CD4-positive, alpha-beta T cell (primary cell): Measurements from ENCODE around the gene ACACA. TPM values are rescaled to one million over a fixed set of nuclear protein-coding genes. Genes with fewer than 3 reads are reported as not detected.

Experiments used
- ATAC-seq: fragments of 200-7000 bp; cut with Tn5 transposase; one replicate; pipeline ENCODE4 v1.10.0; 2022; ENCODE audit warnings: mild to moderate bottlenecking; ENCODE audit not compliant: poor library complexity
- CTCF ChIA-PET: fragments of 350-600 bp; sonication (Branson Sonifier 250); formaldehyde crosslinking; loops from one replicate; lab custom pipeline; 2021; ENCODE audit warnings: antibody characterized with exemption, inconsistent platforms; lab: Charles Lee
- POLR2A ChIA-PET: fragments of 350-600 bp; sonication (Branson Sonifier 250); formaldehyde crosslinking; loops from one replicate; lab custom pipeline; 2021; ENCODE audit warnings: antibody characterized with exemption, inconsistent platforms; lab: Charles Lee
- DNase-seq, 14 experiments: peaks; one replicate each; pipeline ENCODE4 v3.0.0-alpha.2; 2013 to 2020; ENCODE audit warnings: mixed read lengths in 2 of 14
- H3K27ac ChIP-seq, 2 donors: one replicate each; pipeline versions ENCODE4 v1.5.1 to v1.7.0; 2013; ENCODE audit warnings: low read length in 2 of 2, low read depth in 1 of 2, mild to moderate bottlenecking in 1 of 2
- H3K27me3 ChIP-seq, 2 experiments: 1 replicate in 1 of 2; 2 replicates in 1 of 2; pipeline versions ENCODE4 v1.6.1 to v1.7.0; 2013; ENCODE audit warnings: low read length in 2 of 2, control low read depth in 1 of 2, mild to moderate bottlenecking in 1 of 2, moderate library complexity in 1 of 2; ENCODE audit not compliant: insufficient read depth in 2 of 2, control insufficient read depth in 1 of 2
- H3K36me3 ChIP-seq: one replicate; pipeline ENCODE4 v1.6.1; 2013; ENCODE audit warnings: low read length, control low read depth; ENCODE audit not compliant: insufficient read depth
- H3K4me1 ChIP-seq: one replicate; pipeline ENCODE4 v1.6.1; 2013; ENCODE audit warnings: low read length, control low read depth; ENCODE audit not compliant: insufficient read depth
- H3K4me3 ChIP-seq: one replicate; pipeline ENCODE4 v1.5.1; 2013; ENCODE audit warnings: mild to moderate bottlenecking, low read length, moderate library complexity
- H3K9me3 ChIP-seq, 2 experiments: 1 replicate in 1 of 2; 2 replicates in 1 of 2; pipeline versions ENCODE4 v1.6.1 to v1.7.0; 2013; ENCODE audit warnings: low read length in 2 of 2, mild to moderate bottlenecking in 2 of 2, control low read depth in 1 of 2, moderate library complexity in 1 of 2; ENCODE audit not compliant: control insufficient read depth in 1 of 2, insufficient read depth in 1 of 2
- H3K27ac Mint-ChIP-seq: one replicate; pipeline ENCODE4 v1.8.0; 2020; ENCODE audit warnings: mixed read lengths
- H3K27me3 Mint-ChIP-seq: one replicate; pipeline ENCODE4 v1.8.0; 2021; ENCODE audit warnings: mixed read lengths
- H3K36me3 Mint-ChIP-seq: one replicate; pipeline ENCODE4 v1.8.0; 2021; ENCODE audit warnings: low read depth, mixed read lengths
- H3K4me1 Mint-ChIP-seq: one replicate; pipeline ENCODE4 v1.8.0; 2021; ENCODE audit warnings: low read depth, mixed read lengths
- H3K4me3 Mint-ChIP-seq: one replicate; pipeline ENCODE4 v1.8.0; 2020; ENCODE audit warnings: mild to moderate bottlenecking, mixed read lengths
- H3K9me3 Mint-ChIP-seq: one replicate; pipeline ENCODE4 v1.8.0; 2020; ENCODE audit warnings: mixed read lengths
- intact Hi-C, 2 experiments: fragments of 100-400 bp; cut with DNase I in 1 of 2; cut with micrococcal nuclease in 1 of 2; formaldehyde crosslinking; loops; one replicate each; pipeline versions ENCODE4 v1.15.1 to v1.9.0; 2023 to 2025; cut with DNase I, micrococcal nuclease
- total RNA-seq, 174 experiments: library from RNA in 2 of 174; stranded (reverse) in 2 of 174; gene quantifications; one replicate each; pipeline ENCODE4 v1.2.3 and lab custom pipeline; 2021 to 2026
- TF ChIP-seq, protein P1 (sequence below): fragments of 200-600 bp; IDR thresholded peaks from one replicate; pipeline ENCODE4 v1.8.0; 2022; ENCODE audit warnings: antibody characterized with exemption, mild to moderate bottlenecking

Gene ACACA
- total RNA-seq, 2 experiments from 2014 or later = 26.0 to 28.9 TPM

DNA sequence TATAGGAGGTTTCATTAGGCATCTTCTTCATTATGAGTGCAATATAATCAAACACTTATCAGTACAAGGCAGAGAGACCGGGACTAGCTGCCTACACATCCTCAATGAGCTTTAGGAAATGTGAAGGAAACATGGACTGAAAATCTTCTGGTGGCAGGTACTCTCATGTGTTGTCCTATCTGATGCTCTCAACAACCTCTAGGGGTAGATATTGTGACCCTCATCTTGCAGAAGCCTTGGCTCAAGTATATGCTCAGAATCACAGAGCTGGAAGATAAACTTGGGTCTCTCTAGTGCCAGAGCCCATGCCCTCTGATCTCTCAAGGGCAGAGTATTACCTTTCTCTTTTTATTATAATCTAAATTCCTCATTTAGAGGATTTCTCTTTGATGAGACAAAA, 212.4 kb downstream of the ACACA start:
- Histone ChIP-seq H3K4me1 (no peaks in the 10 kb centered on the region), H3K27me3 (no peaks in the 10 kb centered on the region), H3K36me3 (peaks cover 7% of the 10 kb centered on the region), H3K4me3 (no peak overlapping the region), H3K9me3 (no peaks in the 10 kb centered on the region), H3K27ac (no peak overlapping the region)
- Mint-ChIP-seq H3K36me3 (peaks cover 60% of the 10 kb centered on the region), H3K27me3 (no peaks in the 10 kb centered on the region), H3K4me1 (no peaks in the 10 kb centered on the region), H3K9me3 (no peaks in the 10 kb centered on the region), H3K4me3 (no peak overlapping the region), H3K27ac (no peak overlapping the region)
- TF ChIP-seq, protein P1, sequence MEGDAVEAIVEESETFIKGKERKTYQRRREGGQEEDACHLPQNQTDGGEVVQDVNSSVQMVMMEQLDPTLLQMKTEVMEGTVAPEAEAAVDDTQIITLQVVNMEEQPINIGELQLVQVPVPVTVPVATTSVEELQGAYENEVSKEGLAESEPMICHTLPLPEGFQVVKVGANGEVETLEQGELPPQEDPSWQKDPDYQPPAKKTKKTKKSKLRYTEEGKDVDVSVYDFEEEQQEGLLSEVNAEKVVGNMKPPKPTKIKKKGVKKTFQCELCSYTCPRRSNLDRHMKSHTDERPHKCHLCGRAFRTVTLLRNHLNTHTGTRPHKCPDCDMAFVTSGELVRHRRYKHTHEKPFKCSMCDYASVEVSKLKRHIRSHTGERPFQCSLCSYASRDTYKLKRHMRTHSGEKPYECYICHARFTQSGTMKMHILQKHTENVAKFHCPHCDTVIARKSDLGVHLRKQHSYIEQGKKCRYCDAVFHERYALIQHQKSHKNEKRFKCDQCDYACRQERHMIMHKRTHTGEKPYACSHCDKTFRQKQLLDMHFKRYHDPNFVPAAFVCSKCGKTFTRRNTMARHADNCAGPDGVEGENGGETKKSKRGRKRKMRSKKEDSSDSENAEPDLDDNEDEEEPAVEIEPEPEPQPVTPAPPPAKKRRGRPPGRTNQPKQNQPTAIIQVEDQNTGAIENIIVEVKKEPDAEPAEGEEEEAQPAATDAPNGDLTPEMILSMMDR = no peak
- intact Hi-C loops = no loop called here
- ATAC-seq (no peak), DNase-seq (no peak)
- CTCF ChIA-PET = no interaction called here
- POLR2A ChIA-PET = no interaction called here

DNA sequence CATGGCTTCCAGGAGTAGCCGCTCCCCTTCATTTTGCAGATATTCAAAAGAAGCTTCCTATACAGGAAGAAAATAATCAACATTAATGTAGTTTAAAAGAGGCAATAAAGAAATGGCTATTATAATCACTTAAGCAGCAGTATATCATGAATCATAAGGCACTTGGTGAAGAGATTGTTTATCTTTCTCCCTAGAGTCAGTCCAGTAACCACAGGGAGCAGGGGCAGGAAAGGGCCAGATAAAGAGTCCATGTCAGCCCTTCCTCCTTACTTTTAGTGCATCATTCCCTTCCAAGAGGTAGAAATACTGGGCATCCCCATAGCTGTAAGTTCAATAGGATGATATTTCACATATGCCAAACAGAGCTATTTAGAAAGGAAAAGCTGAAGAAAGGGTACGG, 215.4 kb downstream of the ACACA start:
- no peaks in the 10 kb centered on the region for H3K9me3 ChIP-seq
- H3K27me3 ChIP-seq = no peaks in the 10 kb centered on the region
- no peak overlapping the region for H3K27ac ChIP-seq
- Mint-ChIP-seq H3K36me3 (peaks cover 82% of the 10 kb centered on the region), H3K4me3 (no peak overlapping the region), H3K27me3 (no peaks in the 10 kb centered on the region), H3K4me1 (no peaks in the 10 kb centered on the region), H3K9me3 (no peaks in the 10 kb centered on the region), H3K27ac (no peak overlapping the region)
- peaks cover 20% of the 10 kb centered on the region for H3K36me3 ChIP-seq
- H3K4me1 ChIP-seq = no peaks in the 10 kb centered on the region
- ATAC-seq = no peak
- no peak overlapping the region for H3K4me3 ChIP-seq
- ChIA-PET POLR2A (no interaction called here), CTCF (no interaction called here)
- TF ChIP-seq, protein P1 = no peak
- intact Hi-C loops = no loop called here
- DNase-seq = no peak

DNA sequence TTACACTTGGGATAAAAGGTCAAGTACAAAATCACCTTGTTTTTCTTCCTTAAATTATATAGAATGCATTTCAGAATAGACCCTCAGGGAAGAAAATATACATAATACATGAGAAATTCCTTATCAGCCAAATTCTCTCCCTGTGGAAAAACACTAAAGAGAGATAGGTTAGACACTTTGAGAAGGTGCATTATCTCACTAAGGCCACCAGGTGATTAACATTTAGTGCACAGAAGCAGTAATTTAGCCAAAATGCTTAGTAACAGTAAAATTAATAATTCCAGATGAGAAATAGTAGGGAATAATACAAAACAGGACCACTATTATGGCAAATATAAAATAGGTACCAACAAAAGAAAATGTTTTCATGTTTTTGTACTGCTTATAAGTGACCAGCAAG, 216.1 kb downstream of the ACACA start:
- H3K27ac Mint-ChIP-seq = no peak overlapping the region
- no peaks in the 10 kb centered on the region for H3K27me3 Mint-ChIP-seq
- H3K36me3 ChIP-seq = peaks cover 20% of the 10 kb centered on the region
- H3K4me1 Mint-ChIP-seq = no peaks in the 10 kb centered on the region
- no peaks in the 10 kb centered on the region for H3K9me3 Mint-ChIP-seq
- POLR2A ChIA-PET = no interaction called here
- no peak for DNase-seq
- H3K4me3 ChIP-seq = no peak overlapping the region
- TF ChIP-seq, protein P1 = no peak
- CTCF ChIA-PET = no interaction called here
- no peaks in the 10 kb centered on the region for H3K27me3 ChIP-seq
- H3K27ac ChIP-seq = no peak overlapping the region
- ATAC-seq = no peak
- intact Hi-C loops = no loop called here
- no peak overlapping the region for H3K4me3 Mint-ChIP-seq
- peaks cover 84% of the 10 kb centered on the region for H3K36me3 Mint-ChIP-seq
- H3K9me3 ChIP-seq = no peaks in the 10 kb centered on the region
- no peaks in the 10 kb centered on the region for H3K4me1 ChIP-seq
